HCT116 (cell line): ENCODE data around the gene CCNJ. TPM values are rescaled to one million over a fixed set of nuclear protein-coding genes. Genes with fewer than 3 reads are reported as not detected.

ENCODE experiments used
- ATAC-seq: fragments of 200-7000 bp; cut with Tn5 transposase; 2 replicates; pipeline ENCODE4 v1.9.1; 2020; ENCODE audit warnings: mild to moderate bottlenecking, moderate library complexity
- BruUV-seq: library from RNA; stranded (reverse); fragments of 400-500 nt; replicated peaks from 2 replicates; lab custom pipeline; 2021; lab: Mats Ljungman, UMichigan
- CTCF ChIA-PET: fragments of 300-600 bp; sonication (Branson Sonifier 250); formaldehyde crosslinking; loops from one replicate; lab custom pipeline; 2021; ENCODE audit warnings: antibody characterized with exemption; lab: Charles Lee
- POLR2A ChIA-PET: fragments of 300-600, 350-600 bp; sonication (Branson Sonifier 250); formaldehyde crosslinking; loops from one replicate; lab custom pipeline; 2021; ENCODE audit warnings: antibody characterized with exemption; lab: Charles Lee
- RAD21 ChIA-PET, 2 experiments: fragments of 300-600 bp; sonication (Branson Sonifier 250); formaldehyde crosslinking; loops; one replicate each; lab custom pipeline; 2023; ENCODE audit warnings: low total read pairs in 2 of 2; ENCODE audit not compliant: uncharacterized antibody in 2 of 2, unreplicated experiment in 2 of 2, low non-redundant PET in 1 of 2; lab: Charles Lee
- DNase-seq: peaks from one replicate; pipeline ENCODE4 v3.0.0-alpha.2; 2010; ENCODE audit warnings: low read depth, low spot score
- H2AFZ ChIP-seq: fragments of 200-600 bp; shearing (Covaris generic), sonication (generic); 2 replicates; pipeline ENCODE4 v1.6.1; 2017; ENCODE audit warnings: low read depth, mixed run types, mixed read lengths, antibody characterized with exemption, low read length; ENCODE audit not compliant: poor library complexity, severe bottlenecking
- H3K27ac ChIP-seq: 2 replicates; pipeline ENCODE4 v1.5.1; 2012; ENCODE audit warnings: low read depth, low read length
- H3K27me3 ChIP-seq: fragments of 200-600 bp; sonication (generic); 2 replicates; pipeline ENCODE4 v1.6.1; 2016; ENCODE audit warnings: mixed run types, low read length, mixed read lengths; ENCODE audit not compliant: insufficient read depth
- H3K36me3 ChIP-seq, 2 experiments: fragments of 200-500 bp in 1 of 2; fragments of 200-600 bp in 1 of 2; sonication (Bioruptor generic) in 1 of 2; sonication (generic) in 1 of 2; 2 replicates each; pipeline versions ENCODE4 v1.5.1 to v1.6.1; 2014 to 2016; ENCODE audit warnings: low read length in 2 of 2, inconsistent platforms in 1 of 2, mixed read lengths in 1 of 2, mixed run types in 1 of 2; ENCODE audit not compliant: insufficient read depth in 2 of 2, control insufficient read depth in 1 of 2
- H3K4me1 ChIP-seq, 2 experiments: fragments of 200-600 bp in 1 of 2; sonication (generic) in 1 of 2; 2 replicates each; pipeline versions ENCODE4 v1.5.1 to v1.6.1; 2012 to 2017; ENCODE audit warnings: low read length in 2 of 2, inconsistent platforms in 1 of 2, mild to moderate bottlenecking in 1 of 2, mixed read lengths in 1 of 2, mixed run types in 1 of 2, moderate library complexity in 1 of 2; ENCODE audit not compliant: insufficient read depth in 2 of 2, control insufficient read depth in 1 of 2
- H3K4me2 ChIP-seq: fragments of 200-600 bp; sonication (generic); 2 replicates; pipeline ENCODE4 v1.6.1; 2017; ENCODE audit warnings: mixed run types, low read length, mixed read lengths
- H3K4me3 ChIP-seq, 2 experiments: fragments of 200-600 bp in 1 of 2; sonication (generic) in 1 of 2; replicated peaks in 1 of 2; 2 replicates each; pipeline ENCODE4 v1.5.1; 2011 to 2016; ENCODE audit warnings: low read length in 2 of 2, control low read depth in 1 of 2, low read depth in 1 of 2, mild to moderate bottlenecking in 1 of 2, mixed read lengths in 1 of 2, mixed run types in 1 of 2
- H3K79me2 ChIP-seq: fragments of 200-600 bp; sonication (generic); 2 replicates; pipeline ENCODE4 v1.6.1; 2017; ENCODE audit warnings: mild to moderate bottlenecking, mixed run types, low read length, moderate library complexity, mixed read lengths; ENCODE audit not compliant: insufficient read depth
- H3K9ac ChIP-seq: fragments of 200-600 bp; sonication (generic); 2 replicates; pipeline ENCODE4 v1.6.1; 2016; ENCODE audit warnings: low read length, mixed read lengths
- H3K9me2 ChIP-seq: fragments of 200-600 bp; sonication (generic), shearing (Covaris generic); 2 replicates; pipeline ENCODE4 v1.6.1; 2017; ENCODE audit warnings: mixed run types, mild to moderate bottlenecking, moderate library complexity; ENCODE audit not compliant: insufficient read depth
- H3K9me3 ChIP-seq, 2 experiments: fragments of 200-500 bp in 1 of 2; fragments of 200-600 bp in 1 of 2; sonication (Bioruptor generic) in 1 of 2; sonication (generic) in 1 of 2; 2 replicates each; pipeline ENCODE4 v1.6.1; 2014 to 2017; ENCODE audit warnings: low read length in 2 of 2, mixed read lengths in 2 of 2, inconsistent platforms in 1 of 2, low read depth in 1 of 2, mild to moderate bottlenecking in 1 of 2, mixed run types in 1 of 2, moderate library complexity in 1 of 2; ENCODE audit not compliant: control insufficient read depth in 1 of 2, insufficient read depth in 1 of 2
- H4K20me1 ChIP-seq: fragments of 200-600 bp; sonication (generic), shearing (Covaris generic); 2 replicates; pipeline ENCODE4 v1.6.1; 2017; ENCODE audit warnings: mixed run types, mild to moderate bottlenecking, moderate library complexity; ENCODE audit not compliant: insufficient read depth
- CBX3 ChIP-seq: IDR thresholded peaks from 2 replicates; pipeline ENCODE4 v1.6.1; 2012; ENCODE audit warnings: low read depth
- CEBPB ChIP-seq: IDR thresholded peaks from 2 replicates; pipeline ENCODE4 v1.6.1; 2012; ENCODE audit warnings: low read depth
- EZH2phosphoT487 ChIP-seq: fragments of 200-600 bp; IDR thresholded peaks from 2 replicates; pipeline ENCODE4 v1.6.1; 2018; ENCODE audit warnings: antibody characterized with exemption, borderline replicate concordance
- POLR2AphosphoS5 ChIP-seq: IDR thresholded peaks from 2 replicates; pipeline ENCODE4 v1.6.1; 2011; ENCODE audit warnings: mild to moderate bottlenecking, low read depth, low read length, moderate library complexity
- RAD21 ChIP-seq: IDR thresholded peaks from 2 replicates; pipeline ENCODE4 v1.6.1; 2012; ENCODE audit warnings: low read depth, mild to moderate bottlenecking
- SP1 ChIP-seq: IDR thresholded peaks from 2 replicates; pipeline ENCODE4 v1.6.1; 2012; ENCODE audit warnings: low read depth
- TCF7L2 ChIP-seq: IDR thresholded peaks from 2 replicates; pipeline ENCODE4 v1.7.0; 2011; ENCODE audit warnings: borderline replicate concordance, inconsistent platforms; ENCODE audit not compliant: insufficient read depth, insufficient read length; ENCODE audit errors: extremely low read depth
- ZBTB33 ChIP-seq: IDR thresholded peaks from 2 replicates; pipeline ENCODE4 v1.6.1; 2011; ENCODE audit warnings: mild to moderate bottlenecking, low read length, moderate library complexity; ENCODE audit not compliant: insufficient replicate concordance; ENCODE audit errors: extremely low read depth
- ZNF274 ChIP-seq: fragments of 200-500 bp; sonication (Bioruptor generic); IDR thresholded peaks from 2 replicates; pipeline ENCODE4 v1.6.1; 2014; ENCODE audit warnings: mild to moderate bottlenecking, low read depth, low read length, inconsistent platforms
- intact Hi-C: fragments of 100-400 bp; cut with micrococcal nuclease; formaldehyde crosslinking; loops from 2 replicates; pipeline ENCODE4 v1.10.0; 2022
- total RNA-seq: library from RNA; stranded (reverse); gene quantifications from one replicate; pipeline ENCODE4 v1.2.1, GENCODE V29; 2021; ENCODE audit not compliant: unreplicated experiment
- TF ChIP-seq, protein P1 (sequence below): IDR thresholded peaks from 2 replicates; pipeline ENCODE4 v1.6.1; 2012
- TF ChIP-seq, protein P2 (sequence below), 3 experiments: fragments of 200-600 bp in 1 of 3; sonication (generic) in 1 of 3; IDR thresholded peaks in 2 of 3; conservative IDR thresholded peaks in 1 of 3; 2 replicates each; pipeline ENCODE4 v1.5.1; 2012 to 2017; ENCODE audit warnings: low read depth in 2 of 3, low read length in 2 of 3, antibody characterized with exemption in 1 of 3, borderline replicate concordance in 1 of 3, control low read depth in 1 of 3, mild to moderate bottlenecking in 1 of 3, mixed read lengths in 1 of 3, mixed run types in 1 of 3, moderate library complexity in 1 of 3; ENCODE audit not compliant: insufficient read depth in 1 of 3

CCNJ gene
- total RNA-seq, 1 experiment from 2014 or later: 12.2 TPM

- no peak overlapping the region for H3K27ac ChIP-seq
- TF ChIP-seq SP1 (no peak), EZH2phosphoT487 (no peak), ZBTB33 (no peak), ZNF274 (no peak), CEBPB (no peak), TCF7L2 (no peak), RAD21 (no peak), POLR2AphosphoS5 (no peak), CBX3 (no peak)
- TF ChIP-seq, protein P1, sequence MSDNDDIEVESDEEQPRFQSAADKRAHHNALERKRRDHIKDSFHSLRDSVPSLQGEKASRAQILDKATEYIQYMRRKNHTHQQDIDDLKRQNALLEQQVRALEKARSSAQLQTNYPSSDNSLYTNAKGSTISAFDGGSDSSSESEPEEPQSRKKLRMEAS: no peak
- TF ChIP-seq, protein P2, sequence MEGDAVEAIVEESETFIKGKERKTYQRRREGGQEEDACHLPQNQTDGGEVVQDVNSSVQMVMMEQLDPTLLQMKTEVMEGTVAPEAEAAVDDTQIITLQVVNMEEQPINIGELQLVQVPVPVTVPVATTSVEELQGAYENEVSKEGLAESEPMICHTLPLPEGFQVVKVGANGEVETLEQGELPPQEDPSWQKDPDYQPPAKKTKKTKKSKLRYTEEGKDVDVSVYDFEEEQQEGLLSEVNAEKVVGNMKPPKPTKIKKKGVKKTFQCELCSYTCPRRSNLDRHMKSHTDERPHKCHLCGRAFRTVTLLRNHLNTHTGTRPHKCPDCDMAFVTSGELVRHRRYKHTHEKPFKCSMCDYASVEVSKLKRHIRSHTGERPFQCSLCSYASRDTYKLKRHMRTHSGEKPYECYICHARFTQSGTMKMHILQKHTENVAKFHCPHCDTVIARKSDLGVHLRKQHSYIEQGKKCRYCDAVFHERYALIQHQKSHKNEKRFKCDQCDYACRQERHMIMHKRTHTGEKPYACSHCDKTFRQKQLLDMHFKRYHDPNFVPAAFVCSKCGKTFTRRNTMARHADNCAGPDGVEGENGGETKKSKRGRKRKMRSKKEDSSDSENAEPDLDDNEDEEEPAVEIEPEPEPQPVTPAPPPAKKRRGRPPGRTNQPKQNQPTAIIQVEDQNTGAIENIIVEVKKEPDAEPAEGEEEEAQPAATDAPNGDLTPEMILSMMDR (IDR thresholded peaks at IDR 0.05 in 2 of 3, conservative IDR thresholded peaks at IDR 0.05 in 1 of 3; ENCODE audit: borderline replicate concordance in 1 of 3, insufficient read depth in 1 of 3, low read depth in 2 of 3, low read length in 2 of 3): no peak
- TF ChIP-seq, all 23 proteins: peak for 0
- CTCF ChIA-PET: interaction anchor here (0.7 kb wide), 1 partner anchor 83 kb away, joined by 3 read pairs; no protein-coding TSS in a partner anchor
- H3K36me3 ChIP-seq: no peaks in the 10 kb centered on the region
- RAD21 ChIA-PET: no interaction called here
- POLR2A ChIA-PET: no interaction called here
- no peak overlapping the region for H3K4me2 ChIP-seq
- H3K4me1 ChIP-seq: no peaks in the 10 kb centered on the region
- H3K9me2 ChIP-seq: no peaks in the 10 kb centered on the region
- ATAC-seq (no peak), DNase-seq (no peak)
- no peaks in the 10 kb centered on the region for H3K9me3 ChIP-seq
- no peak overlapping the region for H3K9ac ChIP-seq
- H2AFZ ChIP-seq: no peak overlapping the region
- BruUV-seq: no TSS peak
- intact Hi-C loops: no loop called here
- no peaks in the 10 kb centered on the region for H3K79me2 ChIP-seq
- H3K27me3 ChIP-seq: no peaks in the 10 kb centered on the region
- H3K4me3 ChIP-seq: no peak overlapping the region
- no peaks in the 10 kb centered on the region for H4K20me1 ChIP-seq
Observed at GRCh38 chr10:96014473-96015102, 28.8 kb upstream of the CCNJ start.
